GM21619 (cell line): ENCODE measurements around the gene SHANK3.
"Not testable (repeated sequence)": the region's sequence is repeated elsewhere in the genome, so short reads cannot be mapped to it uniquely, and the experiment has no call there.

Experiments used
- ATAC-seq: cut with Tn5 transposase; IDR thresholded peaks from one replicate; pipeline ENCODE4 v1.9.1; 2021; ENCODE audit not compliant: unreplicated experiment

The SHANK3 gene

GRCh38 chr22:50643821-50644101 is 28.9 kb upstream of the SHANK3 start:
- not testable (repeated sequence) for ATAC-seq

GRCh38 chr22:50653256-50653655 is 19.4 kb upstream of the SHANK3 start:
- no peak for ATAC-seq

- not testable (repeated sequence) for ATAC-seq
These were observed 18.0 kb upstream of the SHANK3 start for GRCh38 chr22:50654664-50655063.

GRCh38 chr22:50656122-50657070 is 16.2 kb upstream of the SHANK3 start:
- no peak for ATAC-seq

GRCh38 chr22:50657925-50658324 is 14.7 kb upstream of the SHANK3 start:
- no peak for ATAC-seq

GRCh38 chr22:50659711-50660110 is 12.9 kb upstream of the SHANK3 start:
- not testable (repeated sequence) for ATAC-seq

- no peak for ATAC-seq
These were observed 12.3 kb upstream of the SHANK3 start for GRCh38 chr22:50660306-50660705.

- ATAC-seq, result no peak
These were observed 7.4 kb upstream of the SHANK3 start for GRCh38 chr22:50665212-50665611.

- ATAC-seq, result no peak
These were observed 6.9 kb upstream of the SHANK3 start for GRCh38 chr22:50665738-50666137.

GRCh38 chr22:50670513-50670912 is 2.1 kb upstream of the SHANK3 start:
- ATAC-seq, result no peak

GRCh38 chr22:50670914-50671538 is 1.6 kb upstream of the SHANK3 start:
- ATAC-seq, result no peak

- ATAC-seq, result no peak
These were observed 982 bp upstream of the SHANK3 start for GRCh38 chr22:50671641-50672040.

GRCh38 chr22:50672041-50672440 is 582 bp upstream of the SHANK3 start:
- no peak for ATAC-seq

GRCh38 chr22:50673231-50674129 is 857 bp downstream of the SHANK3 start:
- no peak for ATAC-seq

GRCh38 chr22:50674130-50674500 is 1.5 kb downstream of the SHANK3 start:
- no peak for ATAC-seq

- no peak for ATAC-seq
These were observed 2.3 kb downstream of the SHANK3 start for GRCh38 chr22:50674606-50675552.

- ATAC-seq, result no peak
These were observed 3.0 kb downstream of the SHANK3 start for GRCh38 chr22:50675553-50676179.

GRCh38 chr22:50676180-50676636 is 3.6 kb downstream of the SHANK3 start:
- no peak for ATAC-seq

GRCh38 chr22:50676661-50677492 is 4.3 kb downstream of the SHANK3 start:
- no peak for ATAC-seq
